Gastrocnemius medialis (tissue), 4 donors: ENCODE results near the gene NDUFAF2. TPM values are rescaled to one million over a fixed set of nuclear protein-coding genes. Genes with fewer than 3 reads are reported as not detected.
A peak's percentile ranks its signal among the peaks of the same experiment; 100 is the strongest.

Experiments used
- ATAC-seq, 2 donors: fragments of 150-250 bp; one replicate each; pipeline ENCODE4 v1.9.1; 2016
- DNase-seq, 2 donors: peaks; one replicate each; pipeline ENCODE4 v3.0.0-alpha.2; 2019
- H3K27ac ChIP-seq, 4 donors: fragments of 200-600 bp; sonication (generic); 1 replicate in 1 of 4; 2 replicates in 3 of 4; pipeline ENCODE4 v1.5.1; 2016 to 2018; ENCODE audit warnings: mild to moderate bottlenecking in 2 of 4, moderate library complexity in 1 of 4
- H3K27me3 ChIP-seq, 3 donors: fragments of 200-600 bp; sonication (generic) in 2 of 3; 1 replicate in 1 of 3; 2 replicates in 2 of 3; pipeline versions ENCODE4 v1.5.1 to v1.6.0; 2016 to 2019; ENCODE audit warnings: mild to moderate bottlenecking in 1 of 3, moderate library complexity in 1 of 3
- H3K36me3 ChIP-seq, 2 donors: fragments of 200-600 bp; sonication (generic) in 1 of 2; one replicate each; pipeline ENCODE4 v1.5.1; 2017 to 2018
- H3K4me1 ChIP-seq, 2 donors: fragments of 200-600 bp; sonication (generic) in 1 of 2; one replicate each; pipeline ENCODE4 v1.5.1; 2016 to 2017; ENCODE audit warnings: mild to moderate bottlenecking in 2 of 2
- H3K4me3 ChIP-seq, 4 donors: fragments of 200-600 bp; sonication (generic) in 3 of 4; 1 replicate in 1 of 4; 2 replicates in 3 of 4; pipeline ENCODE4 v1.5.1; 2016 to 2019; ENCODE audit warnings: mild to moderate bottlenecking in 2 of 4
- H3K9me3 ChIP-seq, 3 donors: fragments of 200-600 bp; sonication (generic) in 2 of 3; 1 replicate in 1 of 3; 2 replicates in 2 of 3; pipeline ENCODE4 v1.5.1; 2016 to 2019
- CTCF ChIP-seq, 5 experiments: fragments of 450-650 bp in 3 of 5; fragments of 200-600 bp in 2 of 5; sonication (generic) in 2 of 5; IDR thresholded peaks in 4 of 5; conservative IDR thresholded peaks in 1 of 5; 1 replicate in 4 of 5; 2 replicates in 1 of 5; pipeline ENCODE4 v1.5.1; 2016 to 2019; ENCODE audit warnings: antibody characterized with exemption in 5 of 5, mild to moderate bottlenecking in 3 of 5, moderate library complexity in 3 of 5
- POLR2A ChIP-seq, 2 donors: fragments of 450-650 bp; IDR thresholded peaks; one replicate each; pipeline ENCODE4 v1.6.1; 2017; ENCODE audit warnings: antibody characterized with exemption in 2 of 2, mild to moderate bottlenecking in 2 of 2, moderate library complexity in 2 of 2
- in situ Hi-C, 4 donors: fragments of 200-750 bp; cut with MboI; loops; one replicate each; pipeline versions ENCODE4 v1.15.0 to v1.8.0; 2017; ENCODE audit warnings: low sequenced_read_pairs in 4 of 4
- intact Hi-C: fragments of 100-400 bp; cut with DNase I; formaldehyde crosslinking; loops from one replicate; pipeline ENCODE4 v1.15.1; 2023; ENCODE audit warnings: low total_unique reads
- total RNA-seq, 4 donors: library from RNA; depleted of rRNA; stranded (reverse); fragments of >200 nt; gene quantifications; one replicate each; pipeline versions ENCODE4 v1.1.0 to v1.2.3, GENCODE V29; 2016

Gene NDUFAF2
- total RNA-seq, 4 donors from 2014 or later: 25.8 to 54.3 (median 51.2) TPM

- in situ Hi-C loops: loop anchor here in 1 of 4 donors (25.0 kb wide), 1 partner anchor 389 kb away; the partner anchor contains the start of gene ZSWIM6
Measured at GRCh38 chr5:60948738-60949137, 3.7 kb downstream of the NDUFAF2 start.

DNA sequence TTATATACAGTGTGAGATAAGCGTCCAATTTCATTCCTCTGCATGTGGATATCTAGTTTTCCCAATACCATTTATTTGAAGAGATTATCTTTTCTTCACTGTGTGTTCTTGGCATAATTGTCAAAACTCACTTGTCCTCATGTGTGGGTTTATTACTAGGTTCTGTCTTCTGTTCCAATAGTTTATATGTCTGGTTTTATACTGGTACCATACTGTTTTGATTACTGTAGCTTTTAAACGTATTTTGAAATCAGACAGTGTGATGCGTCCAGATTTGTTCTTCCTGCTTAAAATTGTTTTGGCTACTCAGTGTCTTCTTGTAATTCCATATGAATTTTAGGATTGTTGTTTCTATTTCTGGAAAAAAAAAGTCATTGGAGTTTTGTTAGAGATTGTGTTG lies 10.2 kb downstream of the NDUFAF2 start:
- intact Hi-C loops (loop anchor here (5.0 kb wide), 1 partner anchor 377 kb away; the partner anchor contains the start of gene ZSWIM6), in situ Hi-C loops (loop anchor here in 2 of 4 donors (10.0 to 25.0 kb wide), 2 partner anchors 707 to 710 kb away; no protein-coding TSS in a partner anchor)
- Histone ChIP-seq H3K27ac (no peak overlapping the region), H3K27me3 (no peaks in the 10 kb centered on the region), H3K36me3 (no peaks in the 10 kb centered on the region), H3K4me3 (no peak overlapping the region), H3K4me1 (peaks cover 13 to 17% of the 10 kb centered on the region in 2 donors), H3K9me3 (no peaks in the 10 kb centered on the region)
- TF ChIP-seq CTCF (IDR thresholded peaks at IDR 0.05 in 4 of 5, conservative IDR thresholded peaks at IDR 0.05 in 1 of 5) (no peak), POLR2A (IDR thresholded peaks at IDR 0.05) (no peak)
- ATAC-seq (no peak), DNase-seq (no peak)

More at GRCh38 chr5:60948738-60949137, 3.7 kb downstream of the NDUFAF2 start:
- no peaks in the 10 kb centered on the region for H3K27me3 ChIP-seq
- DNase-seq: no peak
- intact Hi-C loops: loop anchor here (5.0 to 10.0 kb wide), 2 partner anchors 356 to 459 kb away; no protein-coding TSS in a partner anchor
- H3K4me3 ChIP-seq: no peak overlapping the region
- no peaks in the 10 kb centered on the region for H3K9me3 ChIP-seq
- ATAC-seq: no peak
- TF ChIP-seq CTCF (IDR thresholded peaks at IDR 0.05 in 4 of 5, conservative IDR thresholded peaks at IDR 0.05 in 1 of 5) (no peak), POLR2A (IDR thresholded peaks at IDR 0.05) (no peak)
- H3K4me1 ChIP-seq: peaks cover 14 to 15% of the 10 kb centered on the region in 2 donors
- no peaks in the 10 kb centered on the region for H3K36me3 ChIP-seq
- H3K27ac ChIP-seq: no peak overlapping the region

- peaks cover 17 to 19% of the 10 kb centered on the region in 2 donors for H3K4me1 ChIP-seq
- H3K36me3 ChIP-seq: no peaks in the 10 kb centered on the region
- H3K27ac ChIP-seq: peak overlapping the region in 2 of 4 donors; percentile 22 to 32
- H3K27me3 ChIP-seq: no peaks in the 10 kb centered on the region
- DNase-seq: no peak
- ATAC-seq: no peak
- in situ Hi-C loops: loop anchor here in 2 of 4 donors (10.0 to 25.0 kb wide), 2 partner anchors 704 to 707 kb away; no protein-coding TSS in a partner anchor
- H3K9me3 ChIP-seq: no peaks in the 10 kb centered on the region
- no peak overlapping the region for H3K4me3 ChIP-seq
- TF ChIP-seq POLR2A (IDR thresholded peaks at IDR 0.05) (no peak), CTCF (IDR thresholded peaks at IDR 0.05 in 4 of 5, conservative IDR thresholded peaks at IDR 0.05 in 1 of 5) (no peak)
- intact Hi-C loops: loop anchor here (2.0 to 5.0 kb wide), 2 partner anchors 13 to 374 kb away; partner anchors contain the start of genes ERCC8, NDUFAF2 and ZSWIM6
Measured at GRCh38 chr5:60958088-60958487, 13.1 kb downstream of the NDUFAF2 start.

- Histone ChIP-seq H3K27me3 (no peaks in the 10 kb centered on the region), H3K9me3 (no peaks in the 10 kb centered on the region), H3K4me3 (no peak overlapping the region), H3K36me3 (no peaks in the 10 kb centered on the region), H3K4me1 (peaks cover 17 to 19% of the 10 kb centered on the region in 2 donors), H3K27ac (peak overlapping the region in 1 of 4 donors; percentile 32)
- in situ Hi-C loops: loop anchor here in 2 of 4 donors (10.0 to 25.0 kb wide), 2 partner anchors 704 to 706 kb away; no protein-coding TSS in a partner anchor
- ATAC-seq (peak; percentile 73 to 90), DNase-seq (no peak)
- intact Hi-C loops: loop anchor here (2.0 to 5.0 kb wide), 2 partner anchors 14 to 374 kb away; partner anchors contain the start of genes ERCC8, NDUFAF2 and ZSWIM6
- TF ChIP-seq CTCF (IDR thresholded peaks at IDR 0.05 in 4 of 5, conservative IDR thresholded peaks at IDR 0.05 in 1 of 5) (no peak), POLR2A (IDR thresholded peaks at IDR 0.05) (no peak)
Measured at GRCh38 chr5:60958712-60959111, 13.7 kb downstream of the NDUFAF2 start.
